HG03558 (cell line): ENCODE results near the gene BMP10.

Experiments
- ATAC-seq: cut with Tn5 transposase; IDR thresholded peaks from one replicate; pipeline ENCODE4 v1.9.1; 2021; ENCODE audit warnings: moderate number of reproducible peaks; ENCODE audit not compliant: unreplicated experiment; ENCODE audit errors: extremely low read depth

Gene BMP10

DNA sequence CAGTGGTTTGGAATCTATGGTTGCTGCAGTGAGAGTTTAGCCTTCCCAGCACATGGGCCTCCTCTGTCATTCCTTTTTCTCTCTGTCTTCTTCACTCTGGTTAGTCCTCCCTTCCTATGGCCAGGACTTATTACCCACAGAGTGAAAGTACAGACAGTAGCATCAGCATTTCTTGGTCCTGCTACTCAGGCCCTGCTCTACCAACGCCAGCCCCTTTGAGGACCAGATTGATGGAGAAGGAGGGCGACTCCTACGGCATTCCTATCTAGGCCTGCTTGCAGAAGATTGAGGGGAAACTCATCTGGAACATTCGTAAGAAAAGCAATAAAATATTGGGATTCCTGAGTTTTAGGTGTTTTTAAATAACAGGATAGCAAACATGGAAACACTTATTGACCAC is 43.5 kb downstream of the BMP10 start:
- ATAC-seq, result no peak

DNA sequence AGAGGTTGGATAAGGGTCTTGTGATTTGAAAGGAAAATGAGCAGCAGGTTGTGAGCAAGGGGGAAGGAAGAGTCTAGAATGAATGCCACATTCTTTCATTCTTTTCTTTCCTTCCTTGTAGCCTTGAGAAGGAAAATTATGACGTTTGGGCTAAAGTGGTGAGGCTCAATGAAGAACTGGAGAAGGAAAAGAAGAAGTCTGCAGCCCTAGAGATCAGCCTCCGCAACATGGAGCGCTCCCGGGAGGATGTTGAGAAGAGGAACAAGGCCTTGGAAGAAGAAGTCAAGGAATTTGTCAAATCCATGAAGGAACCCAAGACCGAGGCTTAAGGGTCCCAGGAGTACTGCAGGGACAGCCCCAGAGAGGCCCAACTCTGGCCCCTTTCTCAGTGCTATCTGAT is 45.3 kb downstream of the BMP10 start:
- ATAC-seq, result no peak

DNA sequence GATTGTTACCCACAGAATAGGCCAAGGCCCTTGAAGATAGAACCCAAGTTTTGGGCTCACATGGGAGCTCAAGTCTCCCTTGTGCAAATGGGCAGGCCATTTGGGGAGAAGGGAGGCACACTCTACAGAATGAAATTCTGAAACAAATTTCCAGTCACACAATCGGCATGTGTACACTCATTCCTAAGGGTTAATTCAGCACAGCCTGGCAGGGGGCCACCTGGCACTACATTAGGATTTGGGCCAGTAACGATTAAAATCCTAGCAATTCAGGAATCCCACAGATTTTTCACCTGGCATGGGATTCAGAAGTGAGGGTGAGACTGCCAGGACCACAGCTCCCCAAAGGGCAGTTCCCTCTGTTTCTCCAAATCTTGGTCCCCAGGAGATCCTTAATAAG is 46.4 kb downstream of the BMP10 start:
- ATAC-seq, result no peak

DNA sequence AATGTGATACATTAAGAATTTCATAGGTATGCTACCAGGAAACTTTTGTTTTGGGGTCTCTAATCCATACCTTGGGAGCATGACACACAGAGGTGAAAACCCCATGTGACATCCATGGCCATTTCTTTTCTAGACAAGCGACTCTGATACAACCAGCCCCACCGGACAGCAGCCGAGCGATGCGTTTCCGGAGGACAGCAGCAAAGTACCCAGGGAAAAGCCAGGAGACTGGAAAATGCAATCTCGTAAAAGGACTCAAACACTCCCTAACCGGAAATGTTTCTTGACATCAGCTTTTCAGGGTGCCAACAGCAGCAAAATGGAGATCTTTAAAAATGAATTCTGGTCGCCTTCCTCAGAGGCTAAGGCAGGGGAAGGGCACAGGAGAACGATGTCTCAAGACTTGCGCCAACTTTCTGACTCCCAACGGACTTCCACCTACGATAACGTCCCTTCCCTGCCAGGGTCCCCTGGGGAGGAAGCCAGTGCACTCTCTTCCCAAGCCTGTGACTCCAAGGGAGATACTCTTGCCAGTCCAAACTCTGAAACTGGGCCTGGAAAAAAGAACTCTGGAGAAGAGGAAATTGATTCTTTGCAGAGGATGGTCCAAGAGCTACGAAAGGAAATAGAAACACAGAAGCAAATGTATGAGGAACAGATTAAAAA is 48.9 kb downstream of the BMP10 start:
- no peak for ATAC-seq

DNA sequence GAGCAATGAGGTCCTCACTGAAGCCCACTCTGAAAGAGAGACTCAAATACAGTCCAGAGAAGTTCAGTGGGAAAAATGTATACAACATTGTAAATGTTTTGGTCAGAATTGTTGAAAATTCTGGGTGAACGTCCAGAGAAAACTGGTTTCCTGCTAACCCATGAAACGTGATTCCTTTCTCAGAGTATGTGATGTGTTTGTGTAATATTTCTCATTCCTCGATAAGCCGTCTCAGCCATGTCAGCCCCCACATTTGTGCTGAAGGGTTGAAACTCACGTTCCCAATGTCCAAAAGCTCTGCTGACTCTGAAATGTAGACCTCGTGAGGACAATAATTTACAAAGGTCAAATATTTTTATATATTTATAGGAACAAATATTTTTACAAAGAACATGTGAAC is 51.6 kb downstream of the BMP10 start:
- ATAC-seq, result no peak

DNA sequence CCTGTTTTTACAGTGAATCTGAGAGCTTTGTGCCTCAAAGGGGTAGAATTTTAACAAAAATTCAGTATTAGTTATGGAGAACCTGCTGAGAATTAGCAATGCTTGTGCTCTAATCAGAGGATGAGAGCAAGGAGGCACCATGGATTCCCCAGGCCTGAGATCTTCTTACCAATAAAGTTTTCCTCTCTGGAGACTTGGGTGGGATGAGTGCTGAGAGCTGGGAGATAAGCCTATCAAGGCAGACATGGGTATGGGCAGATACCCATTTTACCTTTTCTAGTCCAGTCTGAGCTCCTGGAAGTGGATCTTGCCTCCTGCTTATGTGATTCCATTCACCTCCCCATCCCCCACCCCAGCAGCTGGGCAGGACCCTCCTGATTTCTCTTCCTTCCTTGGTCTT is 53.9 kb downstream of the BMP10 start:
- no peak for ATAC-seq
